ENCODE results near the gene AFF3. TPM values are rescaled to one million over a fixed set of nuclear protein-coding genes. Genes with fewer than 3 reads are reported as not detected.
"Not testable (repeated sequence)": the region's sequence is repeated elsewhere in the genome, so short reads cannot be mapped to it uniquely, and the experiment has no call there.

The AFF3 gene
- total and polyA plus RNA-seq, 3 experiments from 2014 or later, result 0.48 to 1.3 (median 0.53) TPM

DNA sequence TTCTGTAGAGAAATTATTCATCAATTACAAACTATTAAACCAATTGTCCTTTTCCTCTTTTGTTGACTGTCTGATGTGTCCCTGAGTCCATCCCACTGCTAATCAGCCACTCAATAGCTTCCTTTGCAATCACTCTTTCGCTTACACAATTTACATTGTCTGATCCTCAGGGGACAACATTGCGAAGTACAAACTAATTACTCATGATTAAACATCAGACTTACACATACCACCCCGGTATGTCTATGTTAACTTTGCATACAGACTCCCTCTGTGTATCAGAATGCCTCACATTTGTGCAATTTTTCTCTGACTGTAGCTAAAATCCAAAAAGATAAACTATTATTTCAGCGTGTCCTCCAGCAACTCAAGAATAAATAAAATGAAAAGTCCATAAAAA is 388.2 kb downstream of the AFF3 start:
- CTCF ChIA-PET, result no interaction called here

DNA sequence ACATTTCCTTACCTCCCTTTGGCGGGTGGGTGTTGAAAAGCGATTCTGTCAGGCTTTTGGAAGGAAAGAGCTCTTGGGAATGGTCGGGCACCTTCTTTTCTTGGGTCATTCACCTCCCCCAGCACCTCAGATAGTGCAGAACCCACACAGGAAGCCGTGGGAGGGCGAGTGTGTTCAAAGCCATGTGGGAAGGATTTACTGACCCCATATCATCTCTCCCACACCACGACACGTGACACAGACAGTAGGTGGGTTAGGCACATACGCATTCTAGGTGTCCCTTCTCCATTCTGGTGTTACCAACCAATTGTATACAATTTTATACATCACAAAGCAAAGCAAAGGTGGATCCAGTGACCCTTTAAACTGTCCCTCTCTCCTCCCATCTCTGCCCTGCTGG is 388.9 kb downstream of the AFF3 start:
- Histone ChIP-seq H3K9me3 (ENCODE audit: low read length) (no peaks in the 10 kb centered on the region), H3K36me3 (ENCODE audit: insufficient read depth, low read length) (no peaks in the 10 kb centered on the region), H3K27ac (ENCODE audit: low read depth, low read length) (no peak overlapping the region), H3K4me3 (ENCODE audit: low read length) (no peak overlapping the region), H3K27me3 (ENCODE audit: insufficient read depth, low read length, poor library complexity, severe bottlenecking) (no peaks in the 10 kb centered on the region), H3K4me1 (ENCODE audit: insufficient read depth, low read length) (no peaks in the 10 kb centered on the region)
- ChIA-PET POLR2A (no interaction called here), CTCF (no interaction called here)
- H3K4me1 Mint-ChIP-seq, result no peaks in the 10 kb centered on the region
- H3K27ac Mint-ChIP-seq, result no peak overlapping the region
- H3K4me3 Mint-ChIP-seq, result no peak overlapping the region
- no peaks in the 10 kb centered on the region for H3K36me3 Mint-ChIP-seq
- no peaks in the 10 kb centered on the region for H3K9me3 Mint-ChIP-seq
- DNase-seq, result no peak
- no peaks in the 10 kb centered on the region for H3K27me3 Mint-ChIP-seq

More for the DNA sequence above, 388.2 kb downstream of the AFF3 start:
- H3K27ac Mint-ChIP-seq, result no peak overlapping the region
- Histone ChIP-seq H3K36me3 (ENCODE audit: insufficient read depth, low read length) (no peaks in the 10 kb centered on the region), H3K9me3 (ENCODE audit: low read length) (no peaks in the 10 kb centered on the region), H3K4me3 (ENCODE audit: low read length) (no peak overlapping the region), H3K27ac (ENCODE audit: low read depth, low read length) (no peak overlapping the region), H3K27me3 (ENCODE audit: insufficient read depth, low read length, poor library complexity, severe bottlenecking) (no peaks in the 10 kb centered on the region), H3K4me1 (ENCODE audit: insufficient read depth, low read length) (no peaks in the 10 kb centered on the region)
- H3K27me3 Mint-ChIP-seq, result no peaks in the 10 kb centered on the region
- H3K4me1 Mint-ChIP-seq, result no peaks in the 10 kb centered on the region
- DNase-seq, result no peak
- H3K4me3 Mint-ChIP-seq, result no peak overlapping the region
- H3K36me3 Mint-ChIP-seq, result no peaks in the 10 kb centered on the region
- no peaks in the 10 kb centered on the region for H3K9me3 Mint-ChIP-seq
- POLR2A ChIA-PET, result no interaction called here

DNA sequence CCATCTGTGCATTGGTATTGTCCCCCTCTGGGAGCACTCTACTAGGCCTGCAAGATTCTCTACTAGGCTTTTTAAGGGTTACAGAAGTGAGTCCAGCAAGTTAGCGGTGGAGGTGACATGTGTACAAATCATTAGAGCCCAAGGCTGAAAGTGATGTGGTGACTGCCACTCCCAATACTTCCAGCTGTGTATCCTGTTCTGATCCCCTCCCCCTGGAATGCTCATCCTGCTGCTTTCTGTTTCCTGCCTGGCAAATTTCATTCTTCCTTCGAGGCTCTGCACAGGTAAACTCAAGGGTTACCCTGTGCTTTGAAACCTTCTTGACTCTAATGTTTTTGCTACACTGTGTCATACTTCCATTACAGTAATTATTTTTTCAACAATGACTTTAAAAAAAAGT is 394.0 kb downstream of the AFF3 start:
- H3K9me3 ChIP-seq (ENCODE audit: low read length), result no peaks in the 10 kb centered on the region
- H3K27me3 Mint-ChIP-seq, result peaks cover 0 to 17% of the 10 kb centered on the region in 2 donors
- no peaks in the 10 kb centered on the region for H3K4me1 Mint-ChIP-seq
- H3K9me3 Mint-ChIP-seq, result no peaks in the 10 kb centered on the region
- no peaks in the 10 kb centered on the region for H3K36me3 Mint-ChIP-seq
- H3K4me3 ChIP-seq (ENCODE audit: low read length), result no peak overlapping the region
- DNase-seq, result no peak
- no peaks in the 10 kb centered on the region for H3K27me3 ChIP-seq (ENCODE audit: insufficient read depth, low read length, poor library complexity, severe bottlenecking)
- ChIA-PET CTCF (no interaction called here), POLR2A (no interaction called here)
- no peak overlapping the region for H3K27ac ChIP-seq (ENCODE audit: low read depth, low read length)
- no peaks in the 10 kb centered on the region for H3K36me3 ChIP-seq (ENCODE audit: insufficient read depth, low read length)
- no peaks in the 10 kb centered on the region for H3K4me1 ChIP-seq (ENCODE audit: insufficient read depth, low read length)
- H3K4me3 Mint-ChIP-seq, result no peak overlapping the region
- no peak overlapping the region for H3K27ac Mint-ChIP-seq

DNA sequence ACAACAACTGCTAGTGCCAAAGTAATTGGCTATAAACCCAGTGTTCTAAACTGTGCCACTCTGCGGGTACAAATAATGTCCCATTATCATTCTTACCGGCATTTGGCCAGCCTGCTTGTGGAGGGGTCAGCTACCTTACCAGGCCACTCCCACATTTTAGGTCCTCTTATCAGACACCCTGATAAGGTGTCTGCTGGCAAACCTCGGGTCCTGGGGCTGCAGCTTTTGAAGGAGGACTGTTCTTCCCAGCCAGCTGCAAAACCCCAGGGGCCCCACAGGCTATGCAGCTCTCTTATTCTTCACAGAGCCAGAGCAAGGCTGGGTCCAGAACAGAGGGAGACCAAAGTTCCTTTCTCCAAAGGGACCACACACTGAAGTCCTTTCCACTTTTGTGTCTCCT is 394.5 kb downstream of the AFF3 start:
- Histone ChIP-seq H3K27me3 (ENCODE audit: insufficient read depth, low read length, poor library complexity, severe bottlenecking) (no peaks in the 10 kb centered on the region), H3K27ac (ENCODE audit: low read depth, low read length) (no peak overlapping the region), H3K9me3 (ENCODE audit: low read length) (no peaks in the 10 kb centered on the region), H3K36me3 (ENCODE audit: insufficient read depth, low read length) (no peaks in the 10 kb centered on the region), H3K4me1 (ENCODE audit: insufficient read depth, low read length) (no peaks in the 10 kb centered on the region), H3K4me3 (ENCODE audit: low read length) (no peak overlapping the region)
- POLR2A ChIA-PET, result no interaction called here
- DNase-seq, result no peak
- H3K4me1 Mint-ChIP-seq, result no peaks in the 10 kb centered on the region
- no peaks in the 10 kb centered on the region for H3K36me3 Mint-ChIP-seq
- no peak overlapping the region for H3K4me3 Mint-ChIP-seq
- no peak overlapping the region for H3K27ac Mint-ChIP-seq
- H3K9me3 Mint-ChIP-seq, result no peaks in the 10 kb centered on the region
- peaks cover 4 to 19% of the 10 kb centered on the region in 2 donors for H3K27me3 Mint-ChIP-seq
- CTCF ChIA-PET, result no interaction called here

DNA sequence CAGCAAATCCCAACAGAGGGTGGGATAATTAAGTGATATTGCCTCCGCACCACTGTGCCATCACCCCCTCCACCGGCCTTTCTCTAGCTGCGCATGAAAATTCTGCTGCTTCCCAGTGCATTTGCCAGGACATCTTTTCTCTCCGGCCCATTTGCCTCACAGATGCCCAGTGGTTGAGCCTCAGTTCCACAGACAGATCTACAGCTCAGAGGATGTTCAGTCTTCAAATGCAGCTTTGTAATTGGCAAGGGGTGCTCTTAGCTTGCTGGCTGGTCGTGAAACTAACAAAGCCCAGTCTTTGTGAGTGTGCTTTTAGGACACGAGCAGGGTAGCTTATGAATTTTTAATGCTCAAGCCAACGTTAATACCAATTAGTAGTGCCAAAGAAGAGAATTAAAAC is 399.2 kb downstream of the AFF3 start:
- POLR2A ChIA-PET, result no interaction called here
- Histone ChIP-seq H3K4me1 (ENCODE audit: insufficient read depth, low read length) (no peaks in the 10 kb centered on the region), H3K4me3 (ENCODE audit: low read length) (no peak overlapping the region), H3K9me3 (ENCODE audit: low read length) (no peaks in the 10 kb centered on the region), H3K36me3 (ENCODE audit: insufficient read depth, low read length) (no peaks in the 10 kb centered on the region), H3K27ac (ENCODE audit: low read depth, low read length) (no peak overlapping the region), H3K27me3 (ENCODE audit: insufficient read depth, low read length, poor library complexity, severe bottlenecking) (no peaks in the 10 kb centered on the region)
- Mint-ChIP-seq H3K4me1 (no peaks in the 10 kb centered on the region), H3K4me3 (no peak overlapping the region), H3K36me3 (no peaks in the 10 kb centered on the region), H3K9me3 (peaks cover 0 to 2% (median 0%) of the 10 kb centered on the region in 5 donors), H3K27ac (no peak overlapping the region), H3K27me3 (peaks cover 11 to 34% of the 10 kb centered on the region in 2 donors)
- DNase-seq, result no peak
- CTCF ChIA-PET, result no interaction called here

DNA sequence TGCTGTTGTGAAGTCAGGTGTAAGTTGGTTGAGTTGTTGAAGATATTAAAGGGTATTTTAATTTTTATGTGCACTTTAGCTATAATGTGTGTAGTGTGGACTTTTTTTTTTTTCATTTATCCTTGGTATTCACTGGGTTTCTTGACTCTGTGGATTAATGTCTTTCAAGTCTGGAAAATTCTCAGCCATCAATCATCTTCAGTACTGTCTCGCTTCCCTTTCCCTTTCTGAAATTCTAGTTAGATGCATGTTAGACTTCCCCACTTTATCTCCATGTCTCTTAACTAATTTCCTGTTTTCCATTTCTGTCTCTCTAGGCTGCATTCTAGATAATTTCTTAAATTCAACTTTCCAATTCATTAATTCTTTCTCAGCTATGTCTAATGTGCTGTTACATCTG is 404.9 kb downstream of the AFF3 start:
- peaks cover 0 to 2% (median 0%) of the 10 kb centered on the region in 5 donors for H3K9me3 Mint-ChIP-seq
- H3K4me3 Mint-ChIP-seq, result no peak overlapping the region
- Histone ChIP-seq H3K36me3 (ENCODE audit: insufficient read depth, low read length) (no peaks in the 10 kb centered on the region), H3K27ac (ENCODE audit: low read depth, low read length) (no peak overlapping the region), H3K27me3 (ENCODE audit: insufficient read depth, low read length, poor library complexity, severe bottlenecking) (no peaks in the 10 kb centered on the region), H3K4me3 (ENCODE audit: low read length) (no peak overlapping the region), H3K4me1 (ENCODE audit: insufficient read depth, low read length) (no peaks in the 10 kb centered on the region), H3K9me3 (ENCODE audit: low read length) (no peaks in the 10 kb centered on the region)
- H3K27ac Mint-ChIP-seq, result no peak overlapping the region
- no peaks in the 10 kb centered on the region for H3K36me3 Mint-ChIP-seq
- H3K4me1 Mint-ChIP-seq, result no peaks in the 10 kb centered on the region
- ChIA-PET CTCF (no interaction called here), POLR2A (no interaction called here)
- peaks cover 12% of the 10 kb centered on the region in 2 donors for H3K27me3 Mint-ChIP-seq
- DNase-seq, result no peak

DNA sequence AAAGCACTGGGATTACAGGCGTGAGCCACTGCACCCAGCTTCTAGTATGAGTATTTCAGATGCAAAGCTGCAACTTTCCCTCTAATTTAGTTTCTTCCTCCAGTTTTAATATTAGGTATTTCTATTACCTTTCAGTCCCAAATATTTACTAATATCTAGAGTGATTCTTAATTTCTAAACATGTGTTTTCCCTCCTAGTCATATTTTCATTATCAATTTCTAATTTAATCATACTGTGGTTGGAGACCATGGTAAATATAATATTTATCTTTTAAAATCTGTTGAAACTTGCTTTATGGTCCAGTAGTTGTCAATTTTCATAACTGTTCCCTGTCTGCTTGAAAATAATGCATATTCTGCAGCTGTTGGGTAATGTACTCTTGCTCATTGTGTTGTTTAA is 406.6 kb downstream of the AFF3 start:
- POLR2A ChIA-PET, result no interaction called here

DNA sequence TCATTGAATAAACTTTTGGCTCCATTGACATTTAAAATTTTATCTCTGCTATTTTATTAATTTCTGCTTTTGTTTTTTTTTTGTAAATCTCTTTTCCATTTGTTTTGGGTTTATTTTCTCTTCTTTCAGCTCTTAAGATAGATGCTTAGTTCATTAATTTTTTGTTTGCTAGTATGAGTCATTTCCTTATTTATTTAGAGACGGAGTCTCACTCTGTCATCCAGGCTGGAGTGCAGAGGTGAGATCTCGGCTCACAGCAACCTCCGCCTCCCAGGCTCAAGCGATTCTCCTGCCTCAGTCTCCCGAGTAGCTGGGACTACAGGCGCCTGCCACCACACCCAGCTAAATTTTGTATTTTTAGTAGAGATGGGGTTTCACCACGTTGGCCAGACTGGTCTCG is 407.1 kb downstream of the AFF3 start:
- CTCF ChIA-PET; H3K36me3 ChIP-seq (ENCODE audit: insufficient read depth, low read length); H3K4me1 Mint-ChIP-seq; H3K4me1 ChIP-seq (ENCODE audit: insufficient read depth, low read length); H3K4me3 ChIP-seq (ENCODE audit: low read length); H3K27ac ChIP-seq (ENCODE audit: low read depth, low read length); H3K9me3 ChIP-seq (ENCODE audit: low read length); POLR2A ChIA-PET; H3K4me3 Mint-ChIP-seq; H3K9me3 Mint-ChIP-seq; DNase-seq; H3K27ac Mint-ChIP-seq; H3K27me3 ChIP-seq (ENCODE audit: insufficient read depth, low read length, poor library complexity, severe bottlenecking); H3K36me3 Mint-ChIP-seq: not testable (repeated sequence)
- peaks cover 8 to 12% of the 10 kb centered on the region in 2 donors for H3K27me3 Mint-ChIP-seq

More for the DNA sequence above, 406.6 kb downstream of the AFF3 start:
- Histone ChIP-seq H3K27me3 (ENCODE audit: insufficient read depth, low read length, poor library complexity, severe bottlenecking) (no peaks in the 10 kb centered on the region), H3K36me3 (ENCODE audit: insufficient read depth, low read length) (no peaks in the 10 kb centered on the region), H3K4me1 (ENCODE audit: insufficient read depth, low read length) (no peaks in the 10 kb centered on the region), H3K27ac (ENCODE audit: low read depth, low read length) (no peak overlapping the region), H3K4me3 (ENCODE audit: low read length) (no peak overlapping the region), H3K9me3 (ENCODE audit: low read length) (no peaks in the 10 kb centered on the region)
- Mint-ChIP-seq H3K4me1 (no peaks in the 10 kb centered on the region), H3K9me3 (no peaks in the 10 kb centered on the region), H3K4me3 (no peak overlapping the region), H3K27ac (no peak overlapping the region), H3K36me3 (no peaks in the 10 kb centered on the region), H3K27me3 (peaks cover 8 to 11% of the 10 kb centered on the region in 2 donors)
- CTCF ChIA-PET, result no interaction called here
- DNase-seq, result no peak

DNA sequence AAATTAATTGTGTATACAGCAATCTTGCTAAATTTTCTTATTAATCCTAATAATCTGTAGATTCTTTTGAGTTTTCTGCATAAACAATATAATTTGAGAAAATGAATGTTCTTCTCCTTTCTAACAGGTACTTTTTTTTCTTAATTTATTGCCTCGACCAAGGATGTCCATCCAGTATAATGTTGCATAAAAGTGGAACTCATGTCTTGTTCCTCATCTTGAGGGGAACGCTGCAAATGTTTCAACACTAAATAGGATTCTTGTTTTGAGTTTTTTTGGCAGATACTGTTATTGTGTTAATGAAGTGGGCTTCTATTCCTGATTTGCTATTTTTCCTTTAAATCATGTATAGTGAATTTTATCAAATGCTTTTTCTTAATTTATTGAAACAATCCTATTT is 408.2 kb downstream of the AFF3 start:
- H3K27me3 ChIP-seq (ENCODE audit: insufficient read depth, low read length, poor library complexity, severe bottlenecking), result no peaks in the 10 kb centered on the region
- no peaks in the 10 kb centered on the region for H3K9me3 ChIP-seq (ENCODE audit: low read length)
- no peaks in the 10 kb centered on the region for H3K4me1 ChIP-seq (ENCODE audit: insufficient read depth, low read length)
- H3K9me3 Mint-ChIP-seq, result no peaks in the 10 kb centered on the region
- no peaks in the 10 kb centered on the region for H3K4me1 Mint-ChIP-seq
- CTCF ChIA-PET, result no interaction called here
- H3K4me3 Mint-ChIP-seq, result no peak overlapping the region
- POLR2A ChIA-PET, result no interaction called here
- no peaks in the 10 kb centered on the region for H3K36me3 Mint-ChIP-seq
- no peak overlapping the region for H3K27ac ChIP-seq (ENCODE audit: low read depth, low read length)
- H3K27ac Mint-ChIP-seq, result no peak overlapping the region
- no peak overlapping the region for H3K4me3 ChIP-seq (ENCODE audit: low read length)
- peaks cover 5 to 12% of the 10 kb centered on the region in 2 donors for H3K27me3 Mint-ChIP-seq
- H3K36me3 ChIP-seq (ENCODE audit: insufficient read depth, low read length), result no peaks in the 10 kb centered on the region
- DNase-seq, result no peak

Measured in CD8-positive, alpha-beta memory T cell (primary cell).